ENCODE data around the gene OPN4.

OPN4 gene

GRCh38 chr10:86654411-86655172, at the start of gene OPN4:
OPN4 (plus strand) TSS chr10:86654547; CDS start chr10:86654784, 237 bp downstream.
- no peaks in the 10 kb centered on the region for H3K4me1 ChIP-seq (ENCODE audit: low read length)
- H3K4me2 ChIP-seq (ENCODE audit: low read depth, low read length) = no peak within 1 kb of the TSS
- H4K20me1 ChIP-seq (ENCODE audit: insufficient read depth, low read length) = no peaks in the 10 kb centered on the region
- no peaks in the 10 kb centered on the region for H3K36me3 ChIP-seq (replicated peaks; ENCODE audit: insufficient read depth, low read length)
- no peak within 1 kb of the TSS for H2AFZ ChIP-seq (ENCODE audit: low read length)
- no peak within 1 kb of the TSS for H3K9ac ChIP-seq (ENCODE audit: low read length)
- DNase-seq = no peak
- H3K27me3 ChIP-seq (replicated peaks; ENCODE audit: insufficient read depth, low read length) = peaks cover 36% of the 10 kb centered on the region
- H3F3A ChIP-seq (ENCODE audit: insufficient read depth, low read length) = no peaks in the 10 kb centered on the region
- H3K79me2 ChIP-seq (ENCODE audit: low read length) = no peaks in the 10 kb centered on the region
- no peak for TF ChIP-seq EZH2phosphoT487 (IDR thresholded peaks at IDR 0.05; ENCODE audit: low read length)
- no peak for TF ChIP-seq EZH2 (optimal IDR thresholded peaks at IDR 0.05; ENCODE audit: low read depth, low read length)
- TF ChIP-seq CTCF (IDR thresholded peaks at IDR 0.05; ENCODE audit: low read length) = no peak
- no peaks in the 10 kb centered on the region for H3K9me2 ChIP-seq (replicated peaks; ENCODE audit: insufficient read depth, low read length)
- no peaks in the 10 kb centered on the region for H3K9me3 ChIP-seq (replicated peaks; ENCODE audit: insufficient read depth, low read length)
- H3K27ac ChIP-seq (ENCODE audit: low read length) = no peak within 1 kb of the TSS
- no peak within 1 kb of the TSS for H3K4me3 ChIP-seq (ENCODE audit: low read length)

- no peaks in the 10 kb centered on the region for H3K9me3 ChIP-seq (replicated peaks; ENCODE audit: insufficient read depth, low read length)
- no peak overlapping the region for H3K27ac ChIP-seq (ENCODE audit: low read length)
- no peaks in the 10 kb centered on the region for H3K27me3 ChIP-seq (replicated peaks; ENCODE audit: insufficient read depth, low read length)
- H3K4me2 ChIP-seq (ENCODE audit: low read depth, low read length) = no peak overlapping the region
- TF ChIP-seq CTCF (IDR thresholded peaks at IDR 0.05; ENCODE audit: low read length) (no peak), EZH2 (optimal IDR thresholded peaks at IDR 0.05; ENCODE audit: low read depth, low read length) (no peak), EZH2phosphoT487 (IDR thresholded peaks at IDR 0.05; ENCODE audit: low read length) (no peak)
- H3K79me2 ChIP-seq (ENCODE audit: low read length) = no peaks in the 10 kb centered on the region
- H3K9me2 ChIP-seq (replicated peaks; ENCODE audit: insufficient read depth, low read length) = no peaks in the 10 kb centered on the region
- H2AFZ ChIP-seq (ENCODE audit: low read length) = no peak overlapping the region
- H3K4me1 ChIP-seq (ENCODE audit: low read length) = no peaks in the 10 kb centered on the region
- no peaks in the 10 kb centered on the region for H3K36me3 ChIP-seq (replicated peaks; ENCODE audit: insufficient read depth, low read length)
- DNase-seq = no peak
- H3F3A ChIP-seq (ENCODE audit: insufficient read depth, low read length) = no peaks in the 10 kb centered on the region
- no peak overlapping the region for H3K4me3 ChIP-seq (ENCODE audit: low read length)
- no peak overlapping the region for H3K9ac ChIP-seq (ENCODE audit: low read length)
- no peaks in the 10 kb centered on the region for H4K20me1 ChIP-seq (ENCODE audit: insufficient read depth, low read length)
Observed at GRCh38 chr10:86607674-86608073, 46.7 kb upstream of the OPN4 start.

GRCh38 chr10:86609920-86610319, 44.4 kb upstream of the OPN4 start:
- H3K4me3 ChIP-seq (ENCODE audit: low read length) = no peak overlapping the region
- H3K9ac ChIP-seq (ENCODE audit: low read length) = no peak overlapping the region
- no peaks in the 10 kb centered on the region for H3F3A ChIP-seq (ENCODE audit: insufficient read depth, low read length)
- no peak overlapping the region for H2AFZ ChIP-seq (ENCODE audit: low read length)
- TF ChIP-seq CTCF (IDR thresholded peaks at IDR 0.05; ENCODE audit: low read length) (no peak), EZH2 (optimal IDR thresholded peaks at IDR 0.05; ENCODE audit: low read depth, low read length) (no peak), EZH2phosphoT487 (IDR thresholded peaks at IDR 0.05; ENCODE audit: low read length) (no peak)
- H3K27ac ChIP-seq (ENCODE audit: low read length) = no peak overlapping the region
- H3K9me3 ChIP-seq (replicated peaks; ENCODE audit: insufficient read depth, low read length) = no peaks in the 10 kb centered on the region
- H3K27me3 ChIP-seq (replicated peaks; ENCODE audit: insufficient read depth, low read length) = no peaks in the 10 kb centered on the region
- no peaks in the 10 kb centered on the region for H3K79me2 ChIP-seq (ENCODE audit: low read length)
- no peak overlapping the region for H3K4me2 ChIP-seq (ENCODE audit: low read depth, low read length)
- DNase-seq = no peak
- H3K36me3 ChIP-seq (replicated peaks; ENCODE audit: insufficient read depth, low read length) = no peaks in the 10 kb centered on the region
- H3K9me2 ChIP-seq (replicated peaks; ENCODE audit: insufficient read depth, low read length) = no peaks in the 10 kb centered on the region
- H3K4me1 ChIP-seq (ENCODE audit: low read length) = no peaks in the 10 kb centered on the region
- H4K20me1 ChIP-seq (ENCODE audit: insufficient read depth, low read length) = no peaks in the 10 kb centered on the region

All from MM.1S (cell line).